D721Med (cell line): Measurements from ENCODE around the gene GLP2R.

Experiments
- DNase-seq: peaks from one replicate; pipeline ENCODE4 v3.0.0; 2011; ENCODE audit warnings: low spot score; ENCODE audit not compliant: insufficient read length
- FAIRE-seq: peaks from 2 replicates; lab custom pipeline; 2011; peaks lifted over from hg19 to GRCh38; lab: Jason Lieb, UNC
- TF ChIP-seq, protein P1 (sequence below): IDR thresholded peaks from 2 replicates; pipeline ENCODE4 v1.5.1; 2012; ENCODE audit warnings: mild to moderate bottlenecking, control low read depth; ENCODE audit not compliant: insufficient read depth; ENCODE audit errors: missing control alignments

Gene GLP2R

DNA sequence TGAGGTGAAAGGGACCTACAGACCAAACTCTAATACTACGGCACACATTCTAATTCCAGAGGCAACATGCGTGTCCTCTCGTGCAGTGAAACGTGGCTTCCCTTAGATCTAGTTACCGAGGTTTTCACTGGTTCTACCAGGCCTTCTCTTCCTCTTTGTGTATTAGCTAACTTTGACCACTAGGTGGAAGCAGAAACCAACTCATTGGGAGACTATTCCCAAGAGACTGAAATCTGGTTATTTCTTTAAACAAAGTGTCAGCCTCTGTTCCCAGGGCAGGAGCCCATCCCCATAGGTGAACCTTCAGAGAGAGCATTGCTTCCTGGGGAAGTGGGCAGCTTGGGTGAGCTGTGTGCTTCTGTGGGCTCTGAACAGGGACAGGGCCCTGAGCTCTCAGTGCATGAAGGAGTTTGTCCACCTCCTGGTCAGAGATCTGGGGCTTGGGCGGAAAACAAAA, 99.0 kb downstream of the GLP2R start:
- FAIRE-seq (no peak), DNase-seq (no peak)
- TF ChIP-seq, protein P1, sequence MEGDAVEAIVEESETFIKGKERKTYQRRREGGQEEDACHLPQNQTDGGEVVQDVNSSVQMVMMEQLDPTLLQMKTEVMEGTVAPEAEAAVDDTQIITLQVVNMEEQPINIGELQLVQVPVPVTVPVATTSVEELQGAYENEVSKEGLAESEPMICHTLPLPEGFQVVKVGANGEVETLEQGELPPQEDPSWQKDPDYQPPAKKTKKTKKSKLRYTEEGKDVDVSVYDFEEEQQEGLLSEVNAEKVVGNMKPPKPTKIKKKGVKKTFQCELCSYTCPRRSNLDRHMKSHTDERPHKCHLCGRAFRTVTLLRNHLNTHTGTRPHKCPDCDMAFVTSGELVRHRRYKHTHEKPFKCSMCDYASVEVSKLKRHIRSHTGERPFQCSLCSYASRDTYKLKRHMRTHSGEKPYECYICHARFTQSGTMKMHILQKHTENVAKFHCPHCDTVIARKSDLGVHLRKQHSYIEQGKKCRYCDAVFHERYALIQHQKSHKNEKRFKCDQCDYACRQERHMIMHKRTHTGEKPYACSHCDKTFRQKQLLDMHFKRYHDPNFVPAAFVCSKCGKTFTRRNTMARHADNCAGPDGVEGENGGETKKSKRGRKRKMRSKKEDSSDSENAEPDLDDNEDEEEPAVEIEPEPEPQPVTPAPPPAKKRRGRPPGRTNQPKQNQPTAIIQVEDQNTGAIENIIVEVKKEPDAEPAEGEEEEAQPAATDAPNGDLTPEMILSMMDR, result peak; percentile 55

DNA sequence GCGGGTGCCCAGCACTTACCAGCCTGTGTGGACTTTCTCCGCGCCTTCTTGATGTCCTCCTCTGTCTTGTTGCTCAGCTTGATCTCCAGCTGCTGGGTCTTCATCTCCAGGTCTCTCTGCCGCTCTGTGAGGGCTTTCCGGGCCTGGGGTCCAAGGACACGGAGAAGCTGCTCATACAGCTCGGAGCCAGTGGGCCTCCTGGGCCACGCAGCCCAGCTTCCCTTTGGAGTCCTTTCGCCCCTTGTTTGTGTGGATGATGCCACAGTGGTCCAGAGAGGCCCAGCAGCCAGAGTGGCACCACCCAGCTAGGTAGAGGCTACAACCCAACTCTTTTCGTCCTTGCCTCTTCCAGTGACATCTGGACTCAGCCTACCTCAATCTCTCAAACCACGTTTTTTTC, 99.7 kb downstream of the GLP2R start:
- DNase-seq (no peak), FAIRE-seq (no peak)
- TF ChIP-seq, protein P1, result no peak

DNA sequence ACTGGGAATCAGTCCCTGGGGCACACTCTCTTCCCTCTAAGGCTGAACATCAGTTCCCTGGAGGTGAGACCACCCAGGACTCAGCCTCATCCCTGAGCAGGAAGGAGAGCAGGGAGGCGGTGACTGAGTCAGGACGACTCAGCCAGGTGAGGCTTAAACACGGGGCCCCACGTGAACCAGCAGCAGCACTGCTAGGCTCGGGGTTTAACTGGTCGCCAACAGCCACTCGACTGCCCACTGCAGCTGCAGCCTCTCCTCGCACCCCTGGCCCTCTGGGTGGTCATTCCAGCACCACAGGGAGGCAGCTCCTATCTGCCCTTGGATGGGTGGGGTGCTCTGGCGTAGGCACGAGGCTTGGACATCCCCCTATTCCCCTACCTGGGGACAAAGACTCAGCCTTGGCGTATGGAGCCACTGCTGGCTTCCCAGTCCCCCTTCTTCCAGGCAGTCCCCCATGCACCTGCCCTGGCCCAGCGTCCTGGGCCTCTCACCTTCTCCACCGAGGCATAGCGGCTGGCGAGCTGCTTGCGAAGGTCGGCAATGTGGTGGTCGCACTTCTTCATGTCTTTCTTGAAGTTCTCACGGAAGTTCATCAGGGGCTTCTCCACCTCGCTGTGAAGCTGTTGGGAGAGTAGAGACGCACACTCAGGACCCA, 100.6 kb downstream of the GLP2R start:
- no peak for DNase-seq
- TF ChIP-seq, protein P1, result no peak
- FAIRE-seq, result no peak

DNA sequence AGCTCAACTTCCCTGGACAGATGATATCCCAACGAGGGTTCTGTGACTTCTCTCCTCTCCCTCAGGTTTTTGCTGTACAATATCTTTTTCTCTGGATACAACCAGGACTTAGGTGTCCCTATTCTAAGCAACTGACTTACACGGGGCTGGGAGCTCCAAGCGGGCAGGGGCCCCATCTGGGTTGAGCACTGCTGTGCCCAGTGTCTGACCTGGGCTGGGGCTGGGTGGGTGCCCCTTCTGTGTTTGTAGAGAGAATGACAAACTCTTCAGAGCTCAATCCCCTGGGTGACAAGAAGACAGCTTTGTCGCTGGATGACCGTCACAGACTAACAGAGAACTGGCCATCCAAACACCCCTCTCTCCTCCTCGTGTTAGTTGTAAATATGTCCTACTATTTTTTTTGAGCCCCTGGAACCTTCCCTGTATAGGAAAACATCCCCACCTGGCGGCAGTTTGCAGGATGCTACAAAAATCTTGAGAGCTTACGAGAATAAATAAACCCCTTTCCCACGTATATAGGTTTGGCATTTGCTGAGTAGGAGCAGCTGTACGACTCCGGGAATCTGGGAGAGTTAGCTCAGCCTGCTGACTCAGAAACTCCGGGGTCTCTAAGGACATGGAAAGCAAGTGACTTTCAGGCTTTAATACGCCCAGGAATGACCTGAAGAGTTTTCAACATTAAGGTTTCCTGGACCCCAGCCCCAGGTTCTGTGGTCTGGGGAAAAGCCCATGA, 103.0 kb downstream of the GLP2R start:
- TF ChIP-seq, protein P1, result no peak
- FAIRE-seq, result no peak
- no peak for DNase-seq

DNA sequence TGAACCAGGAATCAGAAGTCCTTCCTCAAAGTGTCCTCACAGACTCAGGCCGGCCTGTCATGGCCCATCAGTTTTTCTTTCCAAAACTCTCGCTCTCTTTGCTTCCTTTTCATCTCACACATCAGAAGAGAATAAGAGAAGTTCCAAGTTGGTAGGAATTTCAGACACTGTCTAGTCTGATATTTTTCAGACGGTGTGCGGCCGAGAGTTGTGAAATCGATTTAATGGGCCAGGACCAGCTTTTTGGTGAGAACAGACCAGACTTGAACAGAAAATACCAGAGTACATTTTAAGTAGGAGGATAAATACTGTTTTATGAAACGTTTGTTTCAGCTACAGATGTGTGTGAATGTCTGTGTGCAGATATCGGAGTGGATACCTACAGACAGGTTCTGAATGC, 104.1 kb downstream of the GLP2R start:
- FAIRE-seq (no peak), DNase-seq (no peak)
- TF ChIP-seq, protein P1, result no peak

DNA sequence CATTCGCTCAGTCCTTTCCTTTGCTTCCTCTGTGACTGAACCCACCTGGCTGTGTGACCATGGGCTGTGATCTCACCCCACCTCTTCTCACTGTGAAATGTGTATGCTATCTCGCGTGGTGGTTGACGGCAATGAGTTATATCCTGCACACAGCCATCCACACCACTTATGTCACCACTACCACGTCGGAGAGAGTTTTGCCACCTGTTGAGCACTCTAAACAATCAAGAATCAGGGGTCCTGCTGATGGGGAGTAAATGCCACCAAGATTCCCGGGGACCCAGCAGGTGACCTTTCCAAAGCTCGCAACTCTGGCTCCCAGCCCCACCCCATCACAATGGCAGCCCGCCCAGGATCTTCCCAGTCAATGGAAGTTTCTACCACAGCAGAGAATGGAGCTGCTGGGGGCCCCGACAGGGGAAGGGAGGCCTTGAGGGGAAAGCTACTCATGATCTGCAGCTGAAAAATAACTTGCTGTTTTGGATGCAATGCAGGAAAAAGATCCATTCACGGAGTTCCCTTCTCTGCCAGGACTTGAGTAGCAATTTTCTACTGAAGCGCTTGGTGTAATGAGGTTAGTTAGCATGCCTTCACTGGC, 105.5 kb downstream of the GLP2R start:
- DNase-seq (no peak), FAIRE-seq (no peak)
- TF ChIP-seq, protein P1, result no peak

DNA sequence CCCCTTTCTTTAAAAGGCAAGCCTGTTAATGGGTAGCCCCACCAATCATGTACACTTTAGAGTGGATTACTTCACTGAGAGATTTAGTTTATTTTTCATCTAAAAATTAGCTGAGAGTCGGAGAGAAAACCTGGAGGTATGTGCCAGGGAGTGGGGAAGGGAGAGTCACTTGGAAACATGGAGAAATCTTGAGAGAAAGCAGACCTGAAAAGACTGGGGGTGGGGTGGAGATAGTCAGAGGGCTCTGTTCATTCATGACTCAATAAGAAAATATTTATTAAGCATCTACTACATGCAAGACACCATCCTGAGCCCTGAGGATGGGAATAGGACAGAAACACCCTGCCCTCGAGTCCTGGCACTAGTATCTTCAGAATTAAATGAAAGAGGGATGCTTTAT, 106.8 kb downstream of the GLP2R start:
- DNase-seq (no peak), FAIRE-seq (no peak)

More for the DNA sequence above, 106.8 kb downstream of the GLP2R start:
- TF ChIP-seq, protein P1, result no peak
